GM06990 (cell line): ENCODE data around the gene CREG2.

Source experiments
- DNase-seq: peaks from one replicate; pipeline ENCODE4 v3.0.0-alpha.2; 2011; ENCODE audit not compliant: insufficient read length; ENCODE audit errors: extremely low read depth
- H3K27me3 ChIP-seq: replicated peaks from 2 replicates; pipeline ENCODE4 v1.6.0; 2011; ENCODE audit warnings: low read length; ENCODE audit not compliant: control insufficient read depth, insufficient read depth
- H3K36me3 ChIP-seq: 2 replicates; pipeline ENCODE4 v1.5.1; 2011; ENCODE audit warnings: low read length; ENCODE audit not compliant: control insufficient read depth, insufficient read depth
- H3K4me3 ChIP-seq: replicated peaks from 2 replicates; pipeline ENCODE4 v1.5.1; 2011; ENCODE audit warnings: low read depth, mild to moderate bottlenecking, control low read depth, low read length
- TF ChIP-seq, protein P1 (sequence below): IDR thresholded peaks from 2 replicates; pipeline ENCODE4 v1.5.1; 2011; ENCODE audit warnings: low read length, control low read depth, mild to moderate bottlenecking, inconsistent platforms; ENCODE audit not compliant: insufficient read depth, poor library complexity, severe bottlenecking

CREG2 gene

DNA sequence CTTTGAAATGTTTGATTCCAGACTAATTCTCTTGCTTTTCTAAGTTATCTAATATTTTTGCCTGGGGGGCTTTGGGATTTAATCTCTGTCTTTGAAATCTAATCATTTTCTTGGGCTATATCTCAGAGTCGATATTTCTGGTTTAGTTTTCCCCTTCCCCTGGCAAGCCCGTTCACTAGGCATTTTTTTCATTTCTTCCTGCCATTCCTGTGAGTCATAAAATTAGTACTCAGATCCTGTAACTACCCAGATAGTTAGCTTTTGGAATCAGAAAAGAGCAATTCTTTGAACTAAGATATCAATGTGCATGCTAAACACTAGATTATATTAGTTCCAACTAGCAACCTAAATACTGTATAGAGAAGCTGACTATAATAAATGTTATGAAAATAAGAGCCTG lies 49.4 kb downstream of the CREG2 start:
- TF ChIP-seq, protein P1, sequence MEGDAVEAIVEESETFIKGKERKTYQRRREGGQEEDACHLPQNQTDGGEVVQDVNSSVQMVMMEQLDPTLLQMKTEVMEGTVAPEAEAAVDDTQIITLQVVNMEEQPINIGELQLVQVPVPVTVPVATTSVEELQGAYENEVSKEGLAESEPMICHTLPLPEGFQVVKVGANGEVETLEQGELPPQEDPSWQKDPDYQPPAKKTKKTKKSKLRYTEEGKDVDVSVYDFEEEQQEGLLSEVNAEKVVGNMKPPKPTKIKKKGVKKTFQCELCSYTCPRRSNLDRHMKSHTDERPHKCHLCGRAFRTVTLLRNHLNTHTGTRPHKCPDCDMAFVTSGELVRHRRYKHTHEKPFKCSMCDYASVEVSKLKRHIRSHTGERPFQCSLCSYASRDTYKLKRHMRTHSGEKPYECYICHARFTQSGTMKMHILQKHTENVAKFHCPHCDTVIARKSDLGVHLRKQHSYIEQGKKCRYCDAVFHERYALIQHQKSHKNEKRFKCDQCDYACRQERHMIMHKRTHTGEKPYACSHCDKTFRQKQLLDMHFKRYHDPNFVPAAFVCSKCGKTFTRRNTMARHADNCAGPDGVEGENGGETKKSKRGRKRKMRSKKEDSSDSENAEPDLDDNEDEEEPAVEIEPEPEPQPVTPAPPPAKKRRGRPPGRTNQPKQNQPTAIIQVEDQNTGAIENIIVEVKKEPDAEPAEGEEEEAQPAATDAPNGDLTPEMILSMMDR, result no peak
- H3K36me3 ChIP-seq, result no peaks in the 10 kb centered on the region
- no peak for DNase-seq
- H3K4me3 ChIP-seq, result no peak overlapping the region
- H3K27me3 ChIP-seq, result no peaks in the 10 kb centered on the region

DNA sequence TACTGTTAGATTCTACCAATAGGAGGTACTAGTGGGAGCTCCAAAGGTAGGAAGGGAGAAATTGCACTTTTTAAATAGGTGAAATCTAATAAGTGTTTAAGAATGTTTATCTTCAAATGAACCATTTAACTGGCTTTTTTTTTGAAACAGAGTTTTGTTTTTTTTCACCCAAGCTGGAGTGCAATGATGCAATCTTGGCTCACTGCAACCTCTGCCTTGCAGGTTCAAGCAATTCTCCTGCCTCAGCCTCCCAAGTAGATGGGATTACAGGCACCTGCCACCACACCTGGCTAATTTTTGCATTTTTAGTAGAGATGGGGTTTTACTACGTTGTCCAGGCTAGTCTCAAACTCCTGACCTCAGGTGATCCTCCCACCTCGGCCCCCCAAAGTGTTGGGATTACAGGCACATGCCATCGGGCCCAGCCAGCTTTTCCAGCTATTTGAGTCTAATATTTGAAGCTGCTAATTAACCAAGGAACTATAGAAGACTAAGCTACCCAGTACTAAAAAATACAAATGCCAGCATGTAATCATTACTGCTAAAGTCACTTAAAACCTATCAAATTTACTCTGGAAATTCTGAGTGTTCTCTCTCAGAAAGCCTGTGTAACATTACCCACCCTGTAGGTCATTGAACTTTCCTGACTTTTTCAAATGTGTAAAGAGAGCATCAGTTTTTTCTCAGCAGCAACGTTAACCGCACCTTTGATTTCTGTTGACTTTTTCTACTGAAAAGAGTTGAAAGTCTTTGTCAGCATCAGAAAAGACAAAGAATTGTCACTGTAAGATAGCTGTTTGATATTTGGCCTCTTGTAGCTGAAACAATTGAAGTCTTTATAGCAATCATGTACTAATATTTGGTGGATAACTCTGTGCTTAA lies 54.2 kb downstream of the CREG2 start:
- Histone ChIP-seq H3K27me3 (no peaks in the 10 kb centered on the region), H3K4me3 (no peak overlapping the region), H3K36me3 (no peaks in the 10 kb centered on the region)
- TF ChIP-seq, protein P1, result no peak
- no peak for DNase-seq

DNA sequence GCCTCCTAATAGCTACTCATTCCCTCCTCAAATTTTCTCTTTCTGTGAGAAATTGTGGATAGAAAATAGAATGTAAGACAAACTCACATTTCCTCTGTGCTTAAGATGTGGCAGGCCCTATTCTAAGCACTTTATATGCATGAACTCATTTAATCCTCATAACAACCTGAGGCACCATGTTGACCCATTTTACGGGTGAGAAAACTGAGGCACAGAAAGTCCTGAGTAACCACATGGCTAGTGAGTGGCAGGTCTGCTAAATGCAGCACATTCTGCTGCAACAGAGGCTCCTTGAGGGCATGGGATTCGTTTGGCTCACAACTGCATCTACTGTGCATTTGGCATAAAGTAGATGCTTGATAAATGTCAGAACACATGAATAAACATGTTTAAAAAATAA lies 56.1 kb downstream of the CREG2 start:
- Histone ChIP-seq H3K4me3 (no peak overlapping the region), H3K27me3 (no peaks in the 10 kb centered on the region), H3K36me3 (no peaks in the 10 kb centered on the region)
- DNase-seq, result no peak
- TF ChIP-seq, protein P1, result no peak

DNA sequence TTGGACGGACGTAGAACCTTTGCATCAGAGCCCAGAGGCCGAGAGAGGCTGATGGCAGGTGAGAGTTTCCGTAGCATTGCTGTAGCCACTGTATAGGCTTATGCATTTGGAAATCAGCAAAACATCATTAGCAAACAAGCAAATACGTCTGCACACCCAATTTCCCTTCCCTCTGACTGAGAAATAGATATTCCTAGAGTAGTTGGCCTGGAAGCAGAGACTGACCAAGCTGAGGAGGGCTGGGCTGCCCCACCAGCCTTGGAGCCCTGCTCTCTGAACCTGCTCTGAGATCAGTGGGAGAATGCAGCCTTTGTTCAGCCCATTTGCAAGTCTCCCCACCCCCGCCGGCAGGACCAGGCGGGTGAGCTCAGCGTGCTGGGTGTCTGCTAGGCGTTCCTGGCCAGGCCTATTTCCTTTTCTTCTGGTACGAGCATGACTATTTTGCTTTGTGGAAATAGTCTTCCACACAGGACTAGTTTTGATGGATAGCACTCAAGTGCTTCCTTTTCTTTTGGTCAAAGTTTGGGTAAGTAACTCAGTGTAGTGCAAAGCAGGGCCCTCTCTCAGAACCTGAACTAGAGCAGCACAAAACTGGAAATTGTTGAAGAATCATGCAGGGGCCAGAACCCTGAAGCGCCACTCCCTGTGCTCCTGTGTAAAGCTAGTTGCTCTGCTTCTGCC lies 56.9 kb downstream of the CREG2 start:
- H3K27me3 ChIP-seq, result no peaks in the 10 kb centered on the region
- no peaks in the 10 kb centered on the region for H3K36me3 ChIP-seq
- H3K4me3 ChIP-seq, result no peak overlapping the region
- no peak for DNase-seq
- TF ChIP-seq, protein P1, result no peak

DNA sequence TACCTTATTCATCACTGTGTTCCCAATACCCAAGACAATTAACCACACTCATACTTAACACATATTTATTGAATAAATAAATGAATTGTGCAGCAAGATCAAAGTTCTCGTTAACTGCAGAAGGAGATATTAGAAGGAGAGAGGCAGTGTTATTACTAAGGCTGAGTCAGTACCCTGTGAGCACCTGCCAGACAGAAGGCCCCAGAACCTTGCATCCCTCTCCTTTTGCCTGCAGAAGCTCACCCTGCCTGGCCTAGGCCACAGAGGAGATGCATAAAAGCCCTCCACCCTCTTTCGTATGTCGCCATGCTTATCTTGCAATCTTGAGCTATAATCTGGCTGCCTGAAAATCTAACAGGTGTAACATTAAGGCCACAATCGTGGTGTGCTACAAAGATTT lies 58.3 kb downstream of the CREG2 start:
- H3K4me3 ChIP-seq, result no peak overlapping the region
- no peaks in the 10 kb centered on the region for H3K27me3 ChIP-seq
- DNase-seq, result no peak
- TF ChIP-seq, protein P1, result no peak
- H3K36me3 ChIP-seq, result no peaks in the 10 kb centered on the region
